ENCODE measurements around the gene FAXDC2. TPM values are rescaled to one million over a fixed set of nuclear protein-coding genes. Genes with fewer than 3 reads are reported as not detected.
"Not testable (repeated sequence)": the region's sequence is repeated elsewhere in the genome, so short reads cannot be mapped to it uniquely, and the experiment has no call there.

FAXDC2 gene
- total RNA-seq, 2 experiments from 2014 or later, result not detected

- H3K36me3 Mint-ChIP-seq, result peaks cover 18% of the 10 kb centered on the region
- H3K27ac Mint-ChIP-seq, result peak overlapping the region; percentile 100
- H3K4me3 Mint-ChIP-seq, result peak overlapping the region; percentile 93
- peak; percentile 91 for DNase-seq
- peaks cover 31% of the 10 kb centered on the region for H3K4me1 Mint-ChIP-seq
- CTCF ChIA-PET, result interaction anchor here (0.6 to 1.4 kb wide), 5 partner anchors 9 to 100 kb away, joined by 3 to 4 read pairs (median 3); no protein-coding TSS in a partner anchor
- ATAC-seq, result peak; percentile 65
- H3K27me3 Mint-ChIP-seq, result no peaks in the 10 kb centered on the region
- no peaks in the 10 kb centered on the region for H3K9me3 Mint-ChIP-seq (ENCODE audit: low read depth)
These were observed 7.3 kb upstream of the FAXDC2 start for GRCh38 chr5:154857530-154858296.

GRCh38 chr5:154851351-154851750, 948 bp upstream of the FAXDC2 start:
- ATAC-seq (no peak), DNase-seq (no peak)
- Mint-ChIP-seq H3K27ac (no peak overlapping the region), H3K36me3 (no peaks in the 10 kb centered on the region), H3K27me3 (no peaks in the 10 kb centered on the region), H3K9me3 (ENCODE audit: low read depth) (no peaks in the 10 kb centered on the region), H3K4me3 (no peak overlapping the region), H3K4me1 (no peaks in the 10 kb centered on the region)
- CTCF ChIA-PET, result interaction anchor here (1.0 kb wide), 1 partner anchor 8 kb away, joined by 3 read pairs; no protein-coding TSS in a partner anchor

GRCh38 chr5:154849791-154850201, 607 bp downstream of the FAXDC2 start:
- Mint-ChIP-seq H3K27ac (no peak overlapping the region), H3K27me3 (no peaks in the 10 kb centered on the region), H3K36me3 (no peaks in the 10 kb centered on the region), H3K4me1 (no peaks in the 10 kb centered on the region), H3K4me3 (no peak overlapping the region), H3K9me3 (ENCODE audit: low read depth) (no peaks in the 10 kb centered on the region)
- DNase-seq (no peak), ATAC-seq (no peak)
- CTCF ChIA-PET, result no interaction called here

- CTCF ChIA-PET, result interaction anchor here (0.9 kb wide), 1 partner anchor 9 kb away, joined by 3 read pairs; the partner anchor contains the start of gene CNOT8
- DNase-seq, result no peak
- Mint-ChIP-seq H3K4me3 (no peak overlapping the region), H3K27me3 (no peaks in the 10 kb centered on the region), H3K4me1 (no peaks in the 10 kb centered on the region), H3K36me3 (no peaks in the 10 kb centered on the region), H3K27ac (no peak overlapping the region), H3K9me3 (ENCODE audit: low read depth) (no peaks in the 10 kb centered on the region)
- no peak for ATAC-seq
These were observed 1.1 kb downstream of the FAXDC2 start for GRCh38 chr5:154849264-154849785.

- no peaks in the 10 kb centered on the region for H3K4me1 Mint-ChIP-seq
- ATAC-seq, result no peak
These were observed 5.6 kb downstream of the FAXDC2 start for GRCh38 chr5:154844809-154845208.

GRCh38 chr5:154842689-154843530, 7.5 kb downstream of the FAXDC2 start:
- H3K36me3 Mint-ChIP-seq, result peaks cover 2% of the 10 kb centered on the region
- DNase-seq (no peak), ATAC-seq (no peak)
- no peak overlapping the region for H3K4me3 Mint-ChIP-seq
- CTCF ChIA-PET, result interaction anchor here (1.1 kb wide), 1 partner anchor 9 kb away, joined by 3 read pairs; no protein-coding TSS in a partner anchor
- H3K9me3 Mint-ChIP-seq (ENCODE audit: low read depth), result no peaks in the 10 kb centered on the region
- no peaks in the 10 kb centered on the region for H3K27me3 Mint-ChIP-seq
- H3K27ac Mint-ChIP-seq, result no peak overlapping the region
- no peaks in the 10 kb centered on the region for H3K4me1 Mint-ChIP-seq

More at GRCh38 chr5:154844809-154845208, 5.6 kb downstream of the FAXDC2 start:
- Mint-ChIP-seq H3K36me3 (peaks cover 2% of the 10 kb centered on the region), H3K4me3 (no peak overlapping the region), H3K9me3 (ENCODE audit: low read depth) (no peaks in the 10 kb centered on the region), H3K27me3 (no peaks in the 10 kb centered on the region), H3K27ac (no peak overlapping the region)
- CTCF ChIA-PET, result no interaction called here
- no peak for DNase-seq

- no peak overlapping the region for H3K4me3 Mint-ChIP-seq
- H3K27me3 Mint-ChIP-seq, result no peaks in the 10 kb centered on the region
- no peaks in the 10 kb centered on the region for H3K9me3 Mint-ChIP-seq (ENCODE audit: low read depth)
- peaks cover 2% of the 10 kb centered on the region for H3K36me3 Mint-ChIP-seq
- no peak overlapping the region for H3K27ac Mint-ChIP-seq
- CTCF ChIA-PET, result no interaction called here
- DNase-seq (no peak), ATAC-seq (no peak)
- no peaks in the 10 kb centered on the region for H3K4me1 Mint-ChIP-seq
These were observed 9.1 kb downstream of the FAXDC2 start for GRCh38 chr5:154841273-154841661.

- no peak overlapping the region for H3K4me3 Mint-ChIP-seq
- no peaks in the 10 kb centered on the region for H3K27me3 Mint-ChIP-seq
- ATAC-seq (no peak), DNase-seq (no peak)
- peaks cover 2% of the 10 kb centered on the region for H3K36me3 Mint-ChIP-seq
- no peak overlapping the region for H3K27ac Mint-ChIP-seq
- CTCF ChIA-PET, result no interaction called here
- H3K9me3 Mint-ChIP-seq (ENCODE audit: low read depth), result no peaks in the 10 kb centered on the region
- no peaks in the 10 kb centered on the region for H3K4me1 Mint-ChIP-seq
These were observed 9.7 kb downstream of the FAXDC2 start for GRCh38 chr5:154840435-154841272.

- Mint-ChIP-seq H3K9me3 (ENCODE audit: low read depth) (no peaks in the 10 kb centered on the region), H3K4me1 (peaks cover 2% of the 10 kb centered on the region), H3K4me3 (no peak overlapping the region), H3K27me3 (no peaks in the 10 kb centered on the region), H3K27ac (no peak overlapping the region), H3K36me3 (peaks cover 2% of the 10 kb centered on the region)
- DNase-seq (no peak), ATAC-seq (no peak)
- CTCF ChIA-PET, result interaction anchor here (1.2 kb wide), 1 partner anchor 11 kb away, joined by 3 read pairs; no protein-coding TSS in a partner anchor
These were observed 13.1 kb downstream of the FAXDC2 start for GRCh38 chr5:154837009-154837901.

GRCh38 chr5:154836225-154836624, 14.2 kb downstream of the FAXDC2 start:
- CTCF ChIA-PET, result no interaction called here
- no peak overlapping the region for H3K27ac Mint-ChIP-seq
- no peak for DNase-seq
- peaks cover 2% of the 10 kb centered on the region for H3K36me3 Mint-ChIP-seq
- no peaks in the 10 kb centered on the region for H3K9me3 Mint-ChIP-seq (ENCODE audit: low read depth)
- no peak for ATAC-seq
- H3K4me3 Mint-ChIP-seq, result no peak overlapping the region
- no peaks in the 10 kb centered on the region for H3K27me3 Mint-ChIP-seq
- H3K4me1 Mint-ChIP-seq, result peaks cover 2% of the 10 kb centered on the region

GRCh38 chr5:154835701-154836052, 14.7 kb downstream of the FAXDC2 start:
- H3K27ac Mint-ChIP-seq, ATAC-seq: not testable (repeated sequence)

GRCh38 chr5:154834053-154834452, 16.4 kb downstream of the FAXDC2 start:
- H3K27me3 Mint-ChIP-seq, result no peaks in the 10 kb centered on the region
- H3K4me1 Mint-ChIP-seq, result peaks cover 18% of the 10 kb centered on the region
- no peak for DNase-seq
- no peaks in the 10 kb centered on the region for H3K9me3 Mint-ChIP-seq (ENCODE audit: low read depth)
- CTCF ChIA-PET, result interaction anchor here (0.9 to 1.1 kb wide), 2 partner anchors 15 to 184 kb away, joined by 3 read pairs; no protein-coding TSS in a partner anchor
- no peak overlapping the region for H3K4me3 Mint-ChIP-seq
- peaks cover 2% of the 10 kb centered on the region for H3K36me3 Mint-ChIP-seq
- no peak for ATAC-seq
- no peak overlapping the region for H3K27ac Mint-ChIP-seq

More at GRCh38 chr5:154835701-154836052, 14.7 kb downstream of the FAXDC2 start:
- DNase-seq; H3K4me3 Mint-ChIP-seq; H3K9me3 Mint-ChIP-seq (ENCODE audit: low read depth); CTCF ChIA-PET; H3K36me3 Mint-ChIP-seq; H3K27me3 Mint-ChIP-seq; H3K4me1 Mint-ChIP-seq: not testable (repeated sequence)

Measured in activated CD8-positive, alpha-beta memory T cell treated with anti-CD3 and anti-CD28 coated beads, Interleukin-2, amount 10 ng/mL, durations not matched to agents 7 days and 5 days (primary cell).